ENCODE data around the gene ABT1. TPM values are rescaled to one million over a fixed set of nuclear protein-coding genes. Genes with fewer than 3 reads are reported as not detected.

ABT1 gene
- total RNA-seq, 2 experiments from 2014 or later, result 26.3 to 34.6 TPM

- no peaks in the 10 kb centered on the region for H3K36me3 ChIP-seq (ENCODE audit: insufficient read depth, low read length)
- ChIA-PET CTCF (ENCODE audit: unreplicated experiment) (no interaction called here), POLR2A (no interaction called here)
- no peaks in the 10 kb centered on the region for H4K20me1 ChIP-seq (ENCODE audit: insufficient read depth, low read length)
- H3K4me1 ChIP-seq (ENCODE audit: insufficient read depth, low read length, poor library complexity, severe bottlenecking), result no peaks in the 10 kb centered on the region
- H3K9me3 ChIP-seq (ENCODE audit: low read length), result no peaks in the 10 kb centered on the region
- no peaks in the 10 kb centered on the region for H3K9me2 ChIP-seq (ENCODE audit: insufficient read depth, low read length)
- intact Hi-C loops (cut with micrococcal nuclease; ENCODE audit: unreplicated experiment), result no loop called here
- H3K79me2 ChIP-seq (ENCODE audit: insufficient read depth, low read depth, low read length), result no peaks in the 10 kb centered on the region
- H3K4me2 ChIP-seq (ENCODE audit: low read length), result no peak overlapping the region
- no TSS peak for BruUV-seq (replicated peaks)
- H2AFZ ChIP-seq (ENCODE audit: low read length), result no peak overlapping the region
- TF ChIP-seq EZH2phosphoT487 (IDR thresholded peaks at IDR 0.05; ENCODE audit: borderline replicate concordance, low read depth, low read length) (no peak), CTCF (conservative IDR thresholded peaks at IDR 0.05; ENCODE audit: low read length) (no peak)
- DNase-seq (ENCODE audit: low spot score), result no peak
- no peak overlapping the region for H3K4me3 ChIP-seq (ENCODE audit: low read depth, low read length, poor library complexity, severe bottlenecking)
- H3K27ac ChIP-seq (ENCODE audit: low read depth, low read length, poor library complexity, severe bottlenecking), result no peak overlapping the region
Measured at GRCh38 chr6:26613201-26613600, 16.4 kb downstream of the ABT1 start.

- H3K4me2 ChIP-seq (ENCODE audit: low read length), result no peak overlapping the region
- BruUV-seq (replicated peaks), result no TSS peak
- CTCF ChIA-PET (ENCODE audit: unreplicated experiment), result no interaction called here
- DNase-seq (ENCODE audit: low spot score), result no peak
- POLR2A ChIA-PET, result no interaction called here
- intact Hi-C loops (cut with micrococcal nuclease; ENCODE audit: unreplicated experiment), result no loop called here
- H3K27ac ChIP-seq (ENCODE audit: low read depth, low read length, poor library complexity, severe bottlenecking), result no peak overlapping the region
- no peaks in the 10 kb centered on the region for H3K9me2 ChIP-seq (ENCODE audit: insufficient read depth, low read length)
- no peaks in the 10 kb centered on the region for H3K36me3 ChIP-seq (ENCODE audit: insufficient read depth, low read length)
- H2AFZ ChIP-seq (ENCODE audit: low read length), result no peak overlapping the region
- no peak for TF ChIP-seq CTCF (conservative IDR thresholded peaks at IDR 0.05; ENCODE audit: low read length)
- no peak for TF ChIP-seq EZH2phosphoT487 (IDR thresholded peaks at IDR 0.05; ENCODE audit: borderline replicate concordance, low read depth, low read length)
- no peaks in the 10 kb centered on the region for H3K4me1 ChIP-seq (ENCODE audit: insufficient read depth, low read length, poor library complexity, severe bottlenecking)
- no peaks in the 10 kb centered on the region for H3K9me3 ChIP-seq (ENCODE audit: low read length)
- H4K20me1 ChIP-seq (ENCODE audit: insufficient read depth, low read length), result no peaks in the 10 kb centered on the region
- H3K79me2 ChIP-seq (ENCODE audit: insufficient read depth, low read depth, low read length), result no peaks in the 10 kb centered on the region
- H3K4me3 ChIP-seq (ENCODE audit: low read depth, low read length, poor library complexity, severe bottlenecking), result no peak overlapping the region
Measured at GRCh38 chr6:26613689-26614683, 17.2 kb downstream of the ABT1 start.

GRCh38 chr6:26623339-26623859 lies 26.6 kb downstream of the ABT1 start:
- POLR2A ChIA-PET, result no interaction called here
- Histone ChIP-seq H2AFZ (ENCODE audit: low read length) (no peak overlapping the region), H3K9me3 (ENCODE audit: low read length) (no peaks in the 10 kb centered on the region; the same call in 1 of the 2 replicates), H3K9me2 (ENCODE audit: insufficient read depth, low read length) (no peaks in the 10 kb centered on the region), H3K4me3 (ENCODE audit: low read depth, low read length, poor library complexity, severe bottlenecking) (no peak overlapping the region), H3K79me2 (ENCODE audit: insufficient read depth, low read depth, low read length) (no peaks in the 10 kb centered on the region), H3K36me3 (ENCODE audit: insufficient read depth, low read length) (no peaks in the 10 kb centered on the region), H4K20me1 (ENCODE audit: insufficient read depth, low read length) (no peaks in the 10 kb centered on the region), H3K4me1 (ENCODE audit: insufficient read depth, low read length, poor library complexity, severe bottlenecking) (no peaks in the 10 kb centered on the region), H3K27ac (ENCODE audit: low read depth, low read length, poor library complexity, severe bottlenecking) (no peak overlapping the region), H3K4me2 (ENCODE audit: low read length) (no peak overlapping the region)
- no TSS peak for BruUV-seq (replicated peaks)
- DNase-seq (ENCODE audit: low spot score), result no peak
- no peak for TF ChIP-seq CTCF (conservative IDR thresholded peaks at IDR 0.05; ENCODE audit: low read length)
- TF ChIP-seq EZH2phosphoT487 (IDR thresholded peaks at IDR 0.05; ENCODE audit: borderline replicate concordance, low read depth, low read length), result no peak
- intact Hi-C loops (cut with micrococcal nuclease; ENCODE audit: unreplicated experiment), result no loop called here
- CTCF ChIA-PET (ENCODE audit: unreplicated experiment), result no interaction called here
